A673 (cell line): ENCODE data around the gene SRI.

Experiments used
- CTCF ChIP-seq: fragments of 300-800, 200-600 bp; sonication (generic); conservative IDR thresholded peaks from 2 replicates; pipeline ENCODE4 v1.5.1; 2017; ENCODE audit warnings: low read depth, mild to moderate bottlenecking, antibody characterized with exemption, low read length, moderate library complexity, mixed read lengths
- EZH2 ChIP-seq: fragments of 200-600 bp; sonication (generic); IDR thresholded peaks from 2 replicates; pipeline ENCODE4 v1.6.1; 2017; ENCODE audit warnings: borderline replicate concordance, low read depth, mild to moderate bottlenecking, mixed read lengths, antibody characterized with exemption, low read length; ENCODE audit not compliant: poor library complexity, severe bottlenecking

DNA sequence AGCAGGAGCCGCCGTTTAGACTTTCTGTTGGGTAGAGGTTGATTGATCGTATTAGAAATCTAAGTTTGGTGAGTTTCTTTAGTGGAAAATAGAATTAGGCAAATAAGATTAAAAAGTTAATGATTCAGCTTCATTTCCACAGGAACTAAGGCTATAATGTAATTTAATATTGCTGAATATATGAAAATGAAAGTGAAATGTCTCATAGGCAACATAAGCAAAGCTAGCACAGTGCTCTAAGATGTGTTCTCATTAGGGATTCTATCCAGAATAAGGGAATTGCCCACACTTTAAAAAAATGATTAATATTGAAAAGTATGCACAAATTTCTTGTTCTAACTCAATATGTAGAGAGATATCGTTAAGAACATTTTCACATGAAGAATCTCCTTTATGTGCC is 47.0 kb downstream of the SRI start:
- TF ChIP-seq CTCF (no peak), EZH2 (no peak)
